ENCODE results near the gene PYCARD. TPM values are rescaled to one million over a fixed set of nuclear protein-coding genes. Genes with fewer than 3 reads are reported as not detected.

PYCARD gene
- total and polyA plus RNA-seq, 12 donors, result 1.7 to 26.1 (median 3.3) TPM

DNA sequence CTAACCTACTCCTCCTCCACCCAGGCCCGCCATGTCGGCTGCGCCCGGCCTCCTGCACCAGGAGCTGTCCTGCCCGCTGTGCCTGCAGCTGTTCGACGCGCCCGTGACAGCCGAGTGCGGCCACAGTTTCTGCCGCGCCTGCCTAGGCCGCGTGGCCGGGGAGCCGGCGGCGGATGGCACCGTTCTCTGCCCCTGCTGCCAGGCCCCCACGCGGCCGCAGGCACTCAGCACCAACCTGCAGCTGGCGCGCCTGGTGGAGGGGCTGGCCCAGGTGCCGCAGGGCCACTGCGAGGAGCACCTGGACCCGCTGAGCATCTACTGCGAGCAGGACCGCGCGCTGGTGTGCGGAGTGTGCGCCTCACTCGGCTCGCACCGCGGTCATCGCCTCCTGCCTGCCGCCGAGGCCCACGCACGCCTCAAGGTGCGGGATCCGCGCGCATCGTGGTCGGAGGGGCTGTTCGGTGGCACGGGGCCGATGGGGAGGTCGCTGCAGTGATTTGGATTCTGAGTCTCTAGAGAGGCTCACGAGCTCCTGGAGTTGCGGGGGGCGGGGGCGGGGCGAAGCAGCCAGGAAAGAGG is 12.2 kb upstream of the PYCARD start:
- H3K27ac ChIP-seq, result peak overlapping the region in 2 of 10 donors; percentile 21 to 22
- peaks cover 9 to 34% (median 27%) of the 10 kb centered on the region in 9 donors for H3K4me1 ChIP-seq
- no peak for DNase-seq
- H3K36me3 ChIP-seq, result no peaks in the 10 kb centered on the region
- H3K9me3 ChIP-seq, result no peaks in the 10 kb centered on the region
- WGBS, 2 donors, result 8% methylated on average over 53 to 58 of the region's 58 CpGs
- H3K27me3 ChIP-seq, result peaks cover 0 to 60% (median 41%) of the 10 kb centered on the region in 7 donors
- intact Hi-C loops (cut with DNase I), result no loop called here
- TF ChIP-seq, protein P1, sequence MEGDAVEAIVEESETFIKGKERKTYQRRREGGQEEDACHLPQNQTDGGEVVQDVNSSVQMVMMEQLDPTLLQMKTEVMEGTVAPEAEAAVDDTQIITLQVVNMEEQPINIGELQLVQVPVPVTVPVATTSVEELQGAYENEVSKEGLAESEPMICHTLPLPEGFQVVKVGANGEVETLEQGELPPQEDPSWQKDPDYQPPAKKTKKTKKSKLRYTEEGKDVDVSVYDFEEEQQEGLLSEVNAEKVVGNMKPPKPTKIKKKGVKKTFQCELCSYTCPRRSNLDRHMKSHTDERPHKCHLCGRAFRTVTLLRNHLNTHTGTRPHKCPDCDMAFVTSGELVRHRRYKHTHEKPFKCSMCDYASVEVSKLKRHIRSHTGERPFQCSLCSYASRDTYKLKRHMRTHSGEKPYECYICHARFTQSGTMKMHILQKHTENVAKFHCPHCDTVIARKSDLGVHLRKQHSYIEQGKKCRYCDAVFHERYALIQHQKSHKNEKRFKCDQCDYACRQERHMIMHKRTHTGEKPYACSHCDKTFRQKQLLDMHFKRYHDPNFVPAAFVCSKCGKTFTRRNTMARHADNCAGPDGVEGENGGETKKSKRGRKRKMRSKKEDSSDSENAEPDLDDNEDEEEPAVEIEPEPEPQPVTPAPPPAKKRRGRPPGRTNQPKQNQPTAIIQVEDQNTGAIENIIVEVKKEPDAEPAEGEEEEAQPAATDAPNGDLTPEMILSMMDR (IDR thresholded peaks at IDR 0.05), result no peak
- peak overlapping the region; percentile 32 to 62 (median 52) for H3K4me3 ChIP-seq
- ATAC-seq, result peak; percentile 5 to 45 (median 30)

DNA sequence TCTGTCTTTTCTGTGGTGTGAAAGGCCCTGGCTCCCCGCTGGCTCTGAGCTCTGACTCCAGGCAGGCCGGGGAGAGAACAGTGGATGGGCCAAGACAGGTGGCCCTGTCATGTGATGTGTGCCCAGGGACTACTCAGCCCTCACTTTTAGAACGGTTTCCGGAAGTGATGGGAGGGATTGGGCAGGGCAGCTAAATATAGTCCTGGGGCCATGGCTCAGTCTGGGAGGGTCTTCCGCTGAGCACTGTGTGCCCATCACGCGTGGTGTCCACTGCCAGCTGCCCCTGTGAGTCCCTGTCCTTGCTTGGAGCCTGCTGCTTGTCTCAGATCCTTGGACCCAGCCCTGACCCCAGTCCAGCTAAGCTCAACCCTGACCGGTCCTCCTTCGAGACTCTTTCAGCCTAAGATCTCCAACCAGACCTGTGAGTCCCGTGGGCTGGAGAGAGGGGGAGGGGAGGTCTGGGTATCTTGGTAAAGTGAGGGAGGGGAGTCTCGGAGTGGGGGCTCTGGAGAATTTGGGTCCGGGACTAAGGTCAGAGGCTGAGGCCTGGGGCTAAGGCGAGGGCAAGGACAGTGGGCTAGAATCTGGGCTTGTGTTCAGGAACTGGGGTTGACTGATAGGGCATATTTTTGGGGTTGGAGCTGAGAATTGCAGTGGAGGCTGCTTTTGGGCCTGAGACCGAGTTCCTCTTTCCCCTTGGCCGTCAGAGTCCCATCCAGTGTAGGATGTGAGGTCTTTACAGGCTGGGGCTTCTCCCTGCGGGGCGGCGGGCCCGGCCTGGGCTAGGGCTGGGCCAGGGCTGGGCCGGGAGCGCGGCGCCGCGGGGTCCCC is 11.5 kb upstream of the PYCARD start, which contains the start of gene TRIM72:
Gene TRIM72 (plus strand): TSS at position 243 of the 831 bp plus-strand sequence. CDS start 620 bp downstream, outside the sequence.
- Histone ChIP-seq H3K27ac (peak within 1 kb of the TSS in 2 of 10 donors; percentile 21 to 22), H3K4me3 (peak within 1 kb of the TSS; percentile 32 to 62 (median 52)), H3K27me3 (peaks cover 0 to 54% (median 35%) of the 10 kb centered on the region in 7 donors), H3K4me1 (peaks cover 9 to 34% (median 27%) of the 10 kb centered on the region in 9 donors), H3K36me3 (no peaks in the 10 kb centered on the region), H3K9me3 (no peaks in the 10 kb centered on the region)
- 54 to 67% methylated on average over 25 of the region's 25 CpGs for WGBS, 2 donors
- DNase-seq (no peak), ATAC-seq (peak in 5 of 8 donors; percentile 11 to 36 (median 24))
- intact Hi-C loops (cut with DNase I), result no loop called here
- TF ChIP-seq, protein P1 (IDR thresholded peaks at IDR 0.05), result no peak

DNA sequence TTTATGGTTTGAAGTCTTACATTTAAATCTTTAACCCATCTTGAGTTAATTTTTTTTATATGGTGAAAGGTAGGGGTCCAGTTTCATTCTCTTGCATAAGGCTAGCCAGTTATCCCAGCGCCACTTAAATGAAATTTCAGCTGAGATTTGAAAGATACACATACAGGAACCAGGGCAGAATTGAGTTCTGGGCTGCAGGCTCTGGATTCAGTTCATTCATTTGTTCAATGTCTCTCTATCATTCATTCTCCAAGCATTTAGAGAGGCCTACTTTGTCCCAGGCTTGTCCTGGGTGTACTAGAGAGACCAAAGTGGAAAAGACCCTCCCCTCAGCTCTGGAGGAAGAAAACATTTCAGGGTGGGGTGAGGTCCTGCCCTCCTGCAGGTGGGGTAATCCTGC is 10.8 kb upstream of the PYCARD start:
- Histone ChIP-seq H3K9me3 (no peaks in the 10 kb centered on the region), H3K27me3 (peaks cover 0 to 47% (median 28%) of the 10 kb centered on the region in 7 donors), H3K36me3 (no peaks in the 10 kb centered on the region), H3K27ac (no peak overlapping the region), H3K4me3 (no peak overlapping the region), H3K4me1 (peaks cover 9 to 34% (median 27%) of the 10 kb centered on the region in 9 donors)
- ATAC-seq (no peak), DNase-seq (no peak)
- WGBS, 2 donors, result 90 to 93% methylated on average over 1 of the region's 1 CpG
- TF ChIP-seq, protein P1 (IDR thresholded peaks at IDR 0.05), result no peak
- intact Hi-C loops (cut with DNase I), result no loop called here

DNA sequence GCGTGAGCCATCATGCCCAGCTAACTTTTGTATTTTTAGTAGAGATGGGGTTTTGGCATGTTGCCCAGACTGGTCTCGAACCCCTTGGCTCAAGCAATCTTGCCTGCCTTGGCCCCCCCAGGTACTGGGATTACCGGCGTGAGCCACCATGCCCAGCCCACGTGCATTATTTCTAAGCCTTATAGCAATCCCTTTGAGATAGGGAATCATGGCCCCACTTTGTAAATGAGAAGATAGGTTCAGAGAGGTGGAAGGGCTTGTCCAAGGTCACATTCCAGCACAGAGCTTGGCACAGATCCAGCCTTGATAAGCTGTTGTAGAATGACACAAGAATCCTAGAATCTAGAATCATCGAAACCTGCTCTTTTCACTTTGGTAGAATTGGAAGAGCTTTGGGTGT is 4.2 kb upstream of the PYCARD start:
- peaks cover 0 to 4% (median 0%) of the 10 kb centered on the region in 7 donors for H3K27me3 ChIP-seq
- WGBS, 2 donors, result 38% methylated on average over 6 of the region's 6 CpGs
- DNase-seq, result no peak
- no peak for ATAC-seq
- intact Hi-C loops (cut with DNase I), result loop anchor here in 1 of 10 donors (10.0 kb wide), 1 partner anchor 238 kb away; the partner anchor contains the start of gene ZNF843
- H3K27ac ChIP-seq, result no peak overlapping the region
- TF ChIP-seq, protein P1 (IDR thresholded peaks at IDR 0.05), result no peak
- peaks cover 0 to 20% (median 11%) of the 10 kb centered on the region in 9 donors for H3K4me1 ChIP-seq
- no peak overlapping the region for H3K4me3 ChIP-seq
- H3K9me3 ChIP-seq, result no peaks in the 10 kb centered on the region
- no peaks in the 10 kb centered on the region for H3K36me3 ChIP-seq

All from heart right ventricle (tissue), 16 donors.